Stimulated activated CD8-positive, alpha-beta memory T cell treated with anti-CD3 and anti-CD28 coated beads, Interleukin-12 subunit alpha, Interleukin-12 subunit beta, amount 100 ng/mL, for 24 hours (primary cell): ENCODE data around the gene MYO3A.

Experiments used
- DNase-seq: peaks from one replicate; pipeline ENCODE4 v3.0.0-alpha.2; 2020; ENCODE audit errors: extremely low read depth

MYO3A gene

DNA sequence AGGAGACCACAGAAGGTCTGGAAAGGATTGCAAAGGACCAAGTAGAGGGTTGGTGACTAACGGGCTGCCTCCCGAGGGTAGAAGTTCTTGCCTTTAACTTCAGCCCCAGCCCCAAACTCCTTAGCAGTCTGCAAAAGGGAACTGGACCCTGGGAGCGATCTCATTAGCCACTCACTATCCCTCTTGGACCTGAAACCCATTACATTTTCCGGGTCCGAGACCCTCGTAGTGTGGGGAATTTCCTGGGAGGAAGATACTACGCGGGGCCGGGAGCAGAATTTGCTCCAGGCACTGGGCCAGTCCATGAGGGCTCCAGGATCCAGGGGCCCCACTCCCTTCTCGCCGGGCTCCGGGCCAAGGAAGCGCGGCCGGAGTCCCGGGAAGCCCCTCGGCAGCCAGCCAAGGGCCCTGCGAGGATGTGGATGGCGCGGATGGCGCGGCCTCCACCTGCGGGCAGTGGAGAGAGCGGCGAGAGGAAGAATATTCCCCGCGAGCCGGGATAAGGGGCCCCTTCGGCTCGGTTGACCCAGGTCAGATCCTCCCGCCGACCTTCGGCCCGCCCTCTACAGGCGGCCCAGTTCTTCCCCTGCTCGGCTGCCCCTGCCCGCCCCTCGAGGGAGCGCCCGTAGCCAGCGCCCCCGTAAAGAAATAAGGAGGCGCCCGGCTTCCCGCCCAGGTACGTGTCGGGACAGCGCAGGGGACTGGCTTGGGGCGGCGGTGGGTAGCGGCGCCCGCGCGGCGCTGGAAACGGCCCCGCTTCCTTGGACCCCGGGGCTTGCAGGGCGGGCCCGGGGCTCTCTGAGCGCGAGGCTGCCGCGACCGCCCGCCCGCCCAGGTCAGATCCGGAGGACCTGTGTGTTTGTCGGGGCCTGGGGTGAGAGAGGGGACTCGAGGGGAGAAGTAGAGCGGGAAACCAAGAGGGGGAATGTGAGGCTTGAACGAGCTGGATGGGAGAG lies at the start of gene MYO3A:
TSS of gene MYO3A (plus strand) at position 577 of the 956 bp plus-strand sequence. CDS start 17,882 bp downstream, outside the sequence.
- no peak for DNase-seq

DNA sequence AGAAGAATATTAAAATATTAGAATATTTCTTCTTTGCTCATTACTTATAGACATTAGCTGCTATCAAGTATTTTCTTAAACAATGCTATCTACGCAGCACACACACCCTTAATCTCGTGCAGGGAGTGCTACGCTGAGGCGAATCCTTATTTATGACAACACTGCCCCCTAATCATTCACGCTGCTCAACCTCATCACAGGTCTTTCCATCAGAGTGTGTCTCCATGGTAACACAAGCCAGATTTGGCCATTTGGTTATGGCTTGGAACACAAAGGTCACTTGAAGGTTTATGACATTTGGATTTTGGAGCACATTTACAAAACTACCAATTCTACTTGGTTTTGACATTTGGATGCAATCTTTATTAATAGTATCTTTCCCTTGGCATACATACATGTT lies 45.4 kb upstream of the MYO3A start:
- no peak for DNase-seq

- DNase-seq: no peak
Observed at GRCh38 chr10:25890995-25891394, 43.0 kb upstream of the MYO3A start.

- no peak for DNase-seq
Observed at GRCh38 chr10:25895856-25896255, 38.2 kb upstream of the MYO3A start.

- DNase-seq: no peak
Observed at GRCh38 chr10:25896421-25896820, 37.6 kb upstream of the MYO3A start.

- DNase-seq: no peak
Observed at GRCh38 chr10:25899304-25899703, 34.7 kb upstream of the MYO3A start.

- no peak for DNase-seq
Observed at GRCh38 chr10:25901199-25901598, 32.8 kb upstream of the MYO3A start.

- no peak for DNase-seq
Observed at GRCh38 chr10:25902002-25902401, 32.0 kb upstream of the MYO3A start.

DNA sequence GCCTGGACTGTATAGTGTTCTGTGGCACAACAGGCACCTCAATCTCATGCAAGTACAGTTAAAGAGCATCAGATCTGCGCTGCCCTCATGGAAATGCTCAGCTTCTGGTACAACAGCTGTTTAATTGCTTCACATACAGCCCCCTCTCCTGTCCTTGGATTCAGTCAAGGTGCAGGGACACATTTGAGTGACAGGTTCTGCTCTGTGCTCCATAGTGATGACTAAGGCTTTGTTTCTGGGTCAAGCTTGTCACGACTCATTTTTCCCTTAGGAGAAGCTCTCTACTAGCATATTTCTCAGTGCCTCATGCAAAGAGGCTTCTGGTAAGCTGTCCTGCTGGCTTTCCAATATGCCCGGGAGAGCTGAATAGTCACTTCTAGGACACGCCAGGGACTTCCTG lies 26.8 kb upstream of the MYO3A start:
- DNase-seq: no peak

DNA sequence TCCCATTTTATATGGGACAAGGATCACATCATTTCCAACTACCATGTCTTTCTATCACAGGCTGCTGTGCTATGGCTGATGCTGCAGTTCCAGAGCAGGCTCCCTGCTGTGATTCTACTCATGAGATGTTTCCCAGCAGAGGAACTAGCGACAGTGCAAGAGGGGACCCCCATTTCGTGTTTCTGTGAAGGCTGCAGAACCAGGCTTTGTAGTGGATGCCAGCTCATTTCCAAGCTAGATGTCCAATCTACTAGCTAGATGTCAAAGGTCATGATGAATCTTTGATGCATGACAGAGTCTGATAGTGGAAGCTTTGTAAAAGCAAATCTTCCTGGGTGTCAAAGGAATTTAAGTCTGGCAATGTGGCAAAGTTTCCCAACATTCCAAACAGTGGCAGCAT lies 21.2 kb upstream of the MYO3A start:
- DNase-seq: no peak

- DNase-seq: no peak
Observed at GRCh38 chr10:25914776-25915175, 19.3 kb upstream of the MYO3A start.

DNA sequence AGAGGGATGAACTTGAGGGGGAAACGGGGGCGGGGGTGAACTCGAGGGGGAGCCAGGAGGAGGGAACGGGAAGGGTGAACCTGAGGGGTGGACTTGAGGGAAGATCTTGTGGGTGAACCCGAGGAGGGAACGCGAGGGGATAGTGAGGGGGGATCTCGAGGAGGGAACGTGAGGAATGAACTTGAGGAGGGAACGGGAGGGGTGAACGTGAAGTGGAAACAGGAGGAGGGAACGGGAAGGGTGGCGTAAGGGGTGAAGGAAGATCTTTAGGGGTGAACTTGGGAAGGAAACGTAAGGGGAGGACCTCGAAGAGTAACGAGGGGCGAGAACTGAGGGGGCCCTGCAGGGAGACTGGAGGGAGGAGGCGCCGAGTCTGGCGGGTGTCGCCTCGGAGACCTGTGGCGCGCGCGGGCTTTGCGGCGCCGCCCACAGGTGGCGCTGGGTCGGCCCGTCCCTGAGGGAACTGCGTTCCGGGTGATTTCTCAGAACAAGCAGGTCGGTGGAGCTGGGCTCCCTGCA lies 651 bp downstream of the MYO3A start:
- DNase-seq: no peak

- no peak for DNase-seq
Observed at GRCh38 chr10:25938405-25938804, 4.4 kb downstream of the MYO3A start.

DNA sequence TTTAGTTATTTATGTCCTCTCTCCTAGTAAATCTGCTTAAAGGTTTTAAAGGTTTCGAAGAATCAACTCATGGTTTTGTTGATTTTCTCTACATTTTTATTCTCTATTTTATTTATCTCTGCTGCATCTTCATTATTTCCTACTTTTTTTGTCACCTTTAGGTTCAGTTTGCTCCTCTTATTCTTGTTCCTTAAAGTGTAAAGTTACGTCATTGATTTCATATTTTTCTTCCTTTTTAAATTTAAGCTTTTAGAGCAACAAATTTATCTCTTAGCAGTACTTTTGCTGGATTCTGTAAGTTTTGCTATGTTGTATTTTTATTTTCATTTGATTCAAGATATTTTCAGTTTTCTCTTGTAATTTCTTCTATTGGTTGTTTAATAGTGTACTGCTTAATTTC lies 10.7 kb downstream of the MYO3A start:
- DNase-seq: no peak

- no peak for DNase-seq
Observed at GRCh38 chr10:25952857-25953256, 18.8 kb downstream of the MYO3A start.

DNA sequence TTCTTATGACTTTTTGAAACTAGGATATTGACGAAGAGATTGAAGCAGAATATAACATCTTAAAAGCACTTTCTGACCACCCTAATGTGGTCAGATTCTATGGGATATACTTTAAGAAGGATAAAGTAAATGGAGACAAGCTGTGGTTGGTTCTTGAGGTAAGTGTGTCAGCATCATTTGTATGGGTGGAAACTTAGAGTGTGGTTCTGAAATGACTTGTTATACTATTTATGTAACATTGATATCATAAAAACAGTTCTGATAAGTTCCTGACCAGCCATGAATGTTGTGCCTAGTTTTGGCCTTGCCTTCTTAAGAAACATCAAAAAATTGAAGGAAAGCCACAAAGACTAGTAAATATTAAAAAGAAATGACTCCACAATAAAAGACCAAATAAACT lies 20.8 kb downstream of the MYO3A start:
- no peak for DNase-seq

DNA sequence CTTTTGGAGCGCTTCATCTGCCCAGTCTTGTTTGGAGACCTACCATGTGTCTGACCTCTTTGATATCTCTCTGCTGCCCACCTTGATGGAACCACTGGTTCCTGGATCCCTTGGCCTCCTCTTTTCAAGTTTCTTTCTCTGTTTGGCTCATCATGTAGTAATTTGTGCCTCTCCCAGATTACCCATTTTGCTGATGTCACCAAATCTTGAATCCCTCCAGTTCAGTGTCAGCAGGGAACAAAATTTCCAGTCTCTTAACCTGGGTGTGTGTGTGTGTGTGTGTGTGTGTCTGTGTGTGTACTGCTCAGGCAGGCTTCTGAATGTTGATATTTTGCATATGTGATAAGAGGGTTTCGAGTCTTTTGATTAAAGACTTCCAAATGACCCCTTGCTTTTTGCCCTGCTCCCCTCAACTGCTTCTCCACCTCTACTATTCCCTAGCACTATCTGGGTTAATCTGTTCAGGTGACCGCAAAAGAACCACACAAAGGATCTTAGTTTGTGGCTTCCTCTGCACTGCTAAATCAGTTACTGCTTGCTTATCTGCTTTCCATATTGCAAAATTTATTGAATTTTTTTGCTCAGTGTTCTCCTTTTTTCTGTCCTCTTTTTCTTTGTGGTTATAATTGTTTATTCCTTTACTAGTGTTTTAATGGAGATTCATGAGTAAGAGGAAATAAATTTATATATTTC lies 25.7 kb downstream of the MYO3A start:
- no peak for DNase-seq

- no peak for DNase-seq
Observed at GRCh38 chr10:25965584-25965983, 31.6 kb downstream of the MYO3A start.

GRCh38 chr10:25966844-25967243 lies 32.8 kb downstream of the MYO3A start:
- no peak for DNase-seq

- DNase-seq: no peak
Observed at GRCh38 chr10:25972631-25973030, 38.6 kb downstream of the MYO3A start.

GRCh38 chr10:25974897-25975459 lies 40.9 kb downstream of the MYO3A start:
- DNase-seq: no peak

DNA sequence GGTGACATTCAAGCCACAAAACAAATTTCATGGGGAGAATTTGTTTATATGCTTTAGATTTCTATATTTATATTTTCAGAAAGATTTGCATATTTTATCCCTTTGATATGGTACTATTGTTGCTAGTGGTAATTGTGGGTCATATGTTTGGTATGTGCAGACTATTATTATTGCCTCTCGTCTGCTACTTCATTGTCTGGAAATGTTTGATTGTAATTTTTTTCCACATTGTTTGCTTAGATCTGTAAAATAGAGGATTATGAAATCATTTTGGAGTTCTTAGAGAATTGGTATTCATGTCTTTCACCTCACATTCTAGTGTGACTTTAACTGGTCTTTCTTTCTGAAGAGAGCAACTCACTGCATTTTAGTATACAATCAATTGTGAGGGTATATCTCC lies 44.7 kb downstream of the MYO3A start:
- DNase-seq: no peak
